D721Med (cell line): Measurements from ENCODE around the gene CAB39L.

Experiments
- DNase-seq: peaks from one replicate; pipeline ENCODE4 v3.0.0; 2011; ENCODE audit warnings: low spot score; ENCODE audit not compliant: insufficient read length
- FAIRE-seq: peaks from 2 replicates; lab custom pipeline; 2011; peaks lifted over from hg19 to GRCh38; lab: Jason Lieb, UNC
- TF ChIP-seq, protein P1 (sequence below): IDR thresholded peaks from 2 replicates; pipeline ENCODE4 v1.5.1; 2012; ENCODE audit warnings: mild to moderate bottlenecking, control low read depth; ENCODE audit not compliant: insufficient read depth; ENCODE audit errors: missing control alignments

The CAB39L gene

DNA sequence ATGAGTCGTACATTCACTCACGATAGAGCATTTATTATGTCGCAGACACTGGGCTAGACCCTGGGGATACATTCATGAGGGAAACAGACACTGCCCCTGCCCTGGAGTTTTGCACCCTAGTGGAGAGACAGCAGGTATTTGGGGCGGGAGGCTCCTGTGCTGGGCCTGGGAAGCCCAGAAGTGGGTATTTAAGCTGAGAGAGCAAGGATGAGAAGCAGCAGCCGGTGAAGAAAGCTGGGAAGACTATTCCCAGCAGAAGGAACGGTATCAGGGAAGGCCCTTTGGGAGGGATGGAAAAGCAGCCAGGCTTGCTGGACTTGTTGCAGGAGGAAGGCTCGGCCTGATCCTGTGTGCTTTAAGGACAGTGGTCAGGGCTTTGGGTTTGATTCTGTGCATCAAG is 141.6 kb downstream of the CAB39L start:
- DNase-seq (no peak), FAIRE-seq (no peak)
- TF ChIP-seq, protein P1, sequence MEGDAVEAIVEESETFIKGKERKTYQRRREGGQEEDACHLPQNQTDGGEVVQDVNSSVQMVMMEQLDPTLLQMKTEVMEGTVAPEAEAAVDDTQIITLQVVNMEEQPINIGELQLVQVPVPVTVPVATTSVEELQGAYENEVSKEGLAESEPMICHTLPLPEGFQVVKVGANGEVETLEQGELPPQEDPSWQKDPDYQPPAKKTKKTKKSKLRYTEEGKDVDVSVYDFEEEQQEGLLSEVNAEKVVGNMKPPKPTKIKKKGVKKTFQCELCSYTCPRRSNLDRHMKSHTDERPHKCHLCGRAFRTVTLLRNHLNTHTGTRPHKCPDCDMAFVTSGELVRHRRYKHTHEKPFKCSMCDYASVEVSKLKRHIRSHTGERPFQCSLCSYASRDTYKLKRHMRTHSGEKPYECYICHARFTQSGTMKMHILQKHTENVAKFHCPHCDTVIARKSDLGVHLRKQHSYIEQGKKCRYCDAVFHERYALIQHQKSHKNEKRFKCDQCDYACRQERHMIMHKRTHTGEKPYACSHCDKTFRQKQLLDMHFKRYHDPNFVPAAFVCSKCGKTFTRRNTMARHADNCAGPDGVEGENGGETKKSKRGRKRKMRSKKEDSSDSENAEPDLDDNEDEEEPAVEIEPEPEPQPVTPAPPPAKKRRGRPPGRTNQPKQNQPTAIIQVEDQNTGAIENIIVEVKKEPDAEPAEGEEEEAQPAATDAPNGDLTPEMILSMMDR = no peak

DNA sequence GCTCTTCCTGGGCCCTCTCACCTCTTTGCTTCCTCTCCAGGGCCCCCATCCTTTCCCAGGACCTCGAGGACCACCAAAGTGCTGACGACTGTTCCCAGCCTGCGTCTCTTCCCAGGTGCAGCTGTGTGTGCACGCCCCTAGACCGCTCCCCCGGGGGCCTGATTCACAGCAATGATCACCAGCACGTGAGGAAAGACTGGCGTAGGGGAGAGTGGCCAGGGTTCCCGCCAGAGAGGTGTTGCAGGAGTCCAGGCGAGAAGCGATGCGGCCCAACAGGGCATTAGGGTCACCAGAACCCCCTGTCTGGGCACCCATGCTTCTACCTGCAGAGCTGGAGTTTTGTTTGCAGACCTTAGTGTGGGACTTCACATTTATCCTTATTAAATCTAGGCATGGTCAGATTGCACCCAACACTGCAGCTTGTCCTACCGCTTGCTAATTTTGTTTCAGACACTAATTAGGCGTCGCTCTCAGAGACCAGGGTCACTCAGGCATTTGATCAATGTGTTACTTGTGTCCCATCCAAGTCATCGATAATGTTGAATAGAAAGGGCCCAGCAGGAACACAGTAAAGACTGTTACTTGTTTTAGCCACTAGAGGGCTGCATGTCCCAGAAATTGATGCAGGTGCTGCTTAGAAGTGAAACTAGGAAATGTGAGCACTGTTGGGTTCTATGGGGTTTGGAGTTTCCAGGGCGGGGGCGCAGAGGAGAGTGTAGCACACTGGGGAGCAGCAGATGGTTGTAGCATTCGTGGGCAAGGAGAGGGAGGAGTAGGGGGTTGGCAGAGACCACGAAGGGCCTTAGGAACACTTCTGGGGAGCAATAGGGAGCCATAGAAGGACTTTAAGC is 142.9 kb downstream of the CAB39L start:
- DNase-seq (peak; percentile 69), FAIRE-seq (peak; percentile 92)
- TF ChIP-seq, protein P1 = peak; percentile 92

DNA sequence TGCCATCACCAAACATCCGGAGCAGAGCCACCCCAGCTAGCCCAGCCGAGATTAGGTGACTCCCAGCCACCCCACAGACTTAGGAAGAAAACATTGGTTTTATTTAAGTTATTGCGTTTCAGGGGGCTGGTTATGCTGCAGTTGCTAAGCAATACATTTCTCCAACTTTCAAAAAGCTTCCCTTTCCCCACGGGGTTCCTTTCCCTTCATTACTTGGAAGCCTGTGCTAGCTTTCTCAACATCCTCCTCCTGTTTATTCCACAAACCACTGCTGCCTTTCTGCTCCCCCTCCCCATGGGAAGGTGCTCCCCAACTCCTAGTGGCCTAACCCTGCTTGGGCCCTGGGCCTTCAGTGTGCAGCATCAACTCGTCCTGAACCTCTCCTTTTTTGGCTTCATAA is 143.6 kb downstream of the CAB39L start:
- DNase-seq (no peak), FAIRE-seq (no peak)
- TF ChIP-seq, protein P1 = no peak

DNA sequence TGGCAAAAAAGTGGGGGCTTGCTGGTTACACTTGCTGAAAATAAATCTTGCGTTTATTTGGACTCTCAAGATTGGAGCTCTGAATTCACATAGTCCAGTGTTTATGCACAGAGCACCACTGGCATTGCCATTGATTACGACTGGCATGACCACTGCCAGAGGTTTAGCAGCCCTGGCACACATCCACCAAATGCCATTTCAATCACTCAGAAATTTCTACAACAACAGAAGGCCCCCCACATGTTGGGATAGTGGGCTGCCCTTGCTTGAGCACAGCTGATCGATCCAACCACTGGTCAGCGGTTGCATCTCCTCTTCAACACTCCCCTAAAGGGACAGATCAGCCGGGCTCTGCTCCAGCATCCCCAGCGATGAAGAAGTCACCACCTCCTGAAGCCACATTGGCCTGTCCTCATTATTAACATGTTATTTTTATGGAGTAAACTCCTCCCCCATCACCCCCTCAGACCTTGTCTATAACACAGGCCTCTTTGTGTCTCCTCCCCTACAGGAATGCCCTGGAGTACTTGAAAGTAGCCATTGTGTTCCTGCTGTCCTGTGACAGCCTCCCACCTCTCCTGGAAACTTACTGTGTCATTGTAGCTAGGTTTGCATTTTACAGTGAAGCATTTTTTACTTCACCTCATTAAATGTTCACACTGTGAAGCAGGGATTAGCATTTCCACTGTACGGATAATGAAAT is 144.8 kb downstream of the CAB39L start:
- no peak for FAIRE-seq
- no peak for DNase-seq
- TF ChIP-seq, protein P1 = no peak

DNA sequence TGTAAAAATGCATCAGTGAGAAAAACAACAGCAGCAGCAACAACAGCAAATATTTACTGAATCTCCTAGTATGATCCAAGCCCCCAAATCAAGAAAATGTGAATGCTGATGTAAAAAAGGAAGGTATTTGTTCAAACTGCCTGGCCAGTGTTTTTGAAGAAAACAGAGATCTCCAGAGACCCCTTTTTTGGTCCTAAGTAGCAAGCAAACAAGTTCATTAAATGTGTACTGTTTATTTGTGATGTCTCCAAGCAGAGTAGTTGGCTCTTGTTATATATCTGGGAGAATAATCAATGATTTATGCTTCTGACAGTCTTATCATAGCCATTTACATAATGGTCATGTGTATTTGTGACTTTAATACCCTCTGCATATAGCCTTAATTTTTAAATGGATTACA is 145.4 kb downstream of the CAB39L start:
- no peak for FAIRE-seq
- no peak for DNase-seq
- TF ChIP-seq, protein P1 = no peak

DNA sequence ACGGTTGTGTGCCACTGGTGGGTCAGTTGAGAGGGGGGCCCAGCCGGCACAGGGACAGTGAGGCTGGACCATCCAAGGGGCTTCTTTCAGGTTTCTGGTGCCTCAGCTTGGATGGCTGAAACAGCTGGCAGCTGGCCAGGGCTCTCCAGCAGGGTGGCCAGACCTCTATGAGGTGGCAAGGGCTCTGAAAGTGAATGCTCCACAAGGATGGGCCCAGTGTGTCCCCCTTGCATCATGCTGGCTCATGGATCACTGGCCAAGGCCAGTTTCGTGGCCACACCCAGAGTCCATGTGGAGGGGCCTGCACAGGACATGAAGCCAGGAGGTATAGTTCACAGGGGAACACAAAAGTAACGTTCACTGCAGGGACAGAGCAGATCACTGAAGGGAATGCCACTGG is 146.5 kb downstream of the CAB39L start:
- DNase-seq (no peak), FAIRE-seq (no peak)
- TF ChIP-seq, protein P1 = no peak
